Fibroblast of mammary gland (primary cell): ENCODE measurements around the gene SRMS.

ENCODE experiments used
- DNase-seq: peaks from one replicate; pipeline ENCODE4 v3.0.0-alpha.2; 2010; ENCODE audit warnings: low read depth
- H3K4me3 ChIP-seq: 2 replicates; pipeline ENCODE4 v1.5.1; 2011; ENCODE audit warnings: low read depth, mild to moderate bottlenecking, low read length, moderate library complexity; ENCODE audit not compliant: control insufficient read depth
- TF ChIP-seq, protein P1 (sequence below): conservative IDR thresholded peaks from 2 replicates; pipeline ENCODE4 v1.5.1; 2011; ENCODE audit warnings: low read depth, low read length, inconsistent platforms; ENCODE audit not compliant: control insufficient read depth, insufficient read depth

SRMS gene

GRCh38 chr20:63539092-63539430 is 8.5 kb downstream of the SRMS start:
- no peak overlapping the region for H3K4me3 ChIP-seq
- TF ChIP-seq, protein P1, sequence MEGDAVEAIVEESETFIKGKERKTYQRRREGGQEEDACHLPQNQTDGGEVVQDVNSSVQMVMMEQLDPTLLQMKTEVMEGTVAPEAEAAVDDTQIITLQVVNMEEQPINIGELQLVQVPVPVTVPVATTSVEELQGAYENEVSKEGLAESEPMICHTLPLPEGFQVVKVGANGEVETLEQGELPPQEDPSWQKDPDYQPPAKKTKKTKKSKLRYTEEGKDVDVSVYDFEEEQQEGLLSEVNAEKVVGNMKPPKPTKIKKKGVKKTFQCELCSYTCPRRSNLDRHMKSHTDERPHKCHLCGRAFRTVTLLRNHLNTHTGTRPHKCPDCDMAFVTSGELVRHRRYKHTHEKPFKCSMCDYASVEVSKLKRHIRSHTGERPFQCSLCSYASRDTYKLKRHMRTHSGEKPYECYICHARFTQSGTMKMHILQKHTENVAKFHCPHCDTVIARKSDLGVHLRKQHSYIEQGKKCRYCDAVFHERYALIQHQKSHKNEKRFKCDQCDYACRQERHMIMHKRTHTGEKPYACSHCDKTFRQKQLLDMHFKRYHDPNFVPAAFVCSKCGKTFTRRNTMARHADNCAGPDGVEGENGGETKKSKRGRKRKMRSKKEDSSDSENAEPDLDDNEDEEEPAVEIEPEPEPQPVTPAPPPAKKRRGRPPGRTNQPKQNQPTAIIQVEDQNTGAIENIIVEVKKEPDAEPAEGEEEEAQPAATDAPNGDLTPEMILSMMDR = no peak
- no peak for DNase-seq

- TF ChIP-seq, protein P1 = peak; percentile 11
- H3K4me3 ChIP-seq = peak overlapping the region; percentile 22
- DNase-seq = peak; percentile 46
Observed at GRCh38 chr20:63538204-63539091, 9.1 kb downstream of the SRMS start.

- DNase-seq = peak; percentile 88
- TF ChIP-seq, protein P1 = peak; percentile 84
- H3K4me3 ChIP-seq = peak overlapping the region; percentile 22
Observed at GRCh38 chr20:63537525-63538203, 9.9 kb downstream of the SRMS start.

DNA sequence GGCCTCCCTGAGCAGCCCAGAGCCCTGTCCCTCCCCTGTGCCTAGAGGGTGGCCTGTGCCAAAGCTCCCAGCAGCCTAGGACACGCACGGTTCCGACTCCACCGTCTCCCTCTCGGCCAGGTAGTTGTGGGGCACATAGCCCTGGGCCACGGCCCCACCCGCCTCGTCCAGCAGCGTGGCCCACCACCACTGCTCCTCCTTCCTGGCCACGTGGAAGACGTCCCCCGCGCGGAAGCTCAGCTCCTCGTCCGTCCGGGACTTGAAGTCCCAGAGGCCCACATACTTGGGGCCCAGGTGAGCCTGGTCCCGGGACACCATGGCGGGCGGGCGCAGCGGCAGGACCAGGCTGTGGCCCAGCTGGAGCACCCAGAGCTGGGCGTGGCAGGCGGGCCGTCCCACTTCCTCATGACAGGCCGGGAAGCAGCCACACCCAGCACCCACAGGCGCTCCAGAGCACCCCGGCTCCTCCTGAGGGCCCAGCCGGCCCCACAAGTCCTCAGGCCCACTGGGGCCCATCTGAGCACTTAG is 10.5 kb downstream of the SRMS start, which contains the start of gene PTK6:
PTK6 (minus strand) TSS at position 380 of the 528 bp plus-strand sequence; CDS start at position 318, 62 bp downstream.
- TF ChIP-seq, protein P1 = no peak
- peak within 1 kb of the TSS; percentile 22 for H3K4me3 ChIP-seq
- no peak for DNase-seq

DNA sequence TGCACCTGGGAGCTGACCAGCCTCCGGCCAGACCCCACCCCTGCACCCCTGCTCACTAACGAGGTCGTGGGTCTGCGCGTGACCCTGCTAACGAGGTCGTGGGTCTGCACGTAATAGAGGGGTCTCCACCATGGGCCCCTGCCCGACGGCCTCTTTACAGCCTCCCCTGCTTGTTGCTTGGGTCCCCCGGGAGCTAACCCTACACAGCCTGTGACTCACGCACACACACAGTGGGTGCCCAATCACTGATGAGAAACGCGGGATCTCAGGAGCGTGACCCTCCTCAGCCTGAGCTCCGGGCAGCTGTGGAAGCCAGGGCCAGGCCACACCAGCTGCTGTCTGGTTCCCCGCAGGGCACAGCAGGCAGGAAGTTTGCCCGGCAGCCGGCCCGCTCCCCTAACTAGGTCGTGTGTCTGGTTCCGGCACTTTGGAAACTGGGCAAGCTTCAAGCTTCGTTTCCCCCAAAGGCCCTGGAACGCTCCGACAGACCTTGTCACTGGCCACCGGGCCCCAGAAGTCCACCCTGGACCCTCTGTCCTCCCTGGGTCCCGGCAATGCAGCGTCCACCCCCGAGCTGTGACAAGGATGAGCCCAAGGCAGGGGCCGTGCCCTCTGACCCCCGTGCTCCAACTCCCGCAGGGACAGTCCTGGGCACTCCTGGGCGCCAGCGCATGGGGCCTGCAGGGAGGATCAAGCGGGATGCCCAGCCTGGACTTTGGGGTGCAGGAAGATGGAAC is 11.1 kb downstream of the SRMS start:
- DNase-seq = peak; percentile 57
- H3K4me3 ChIP-seq = no peak overlapping the region
- TF ChIP-seq, protein P1 = no peak
